PC-9 (cell line): ENCODE data around the gene STPG1.

ENCODE experiments used
- CTCF ChIP-seq: fragments of 200-600 bp; sonication (generic); conservative IDR thresholded peaks from 2 replicates; pipeline ENCODE4 v1.6.1; 2017; ENCODE audit warnings: mixed run types, antibody characterized with exemption, mild to moderate bottlenecking, moderate library complexity
- EZH2 ChIP-seq: fragments of 200-600 bp; sonication (generic); IDR thresholded peaks from 2 replicates; pipeline ENCODE4 v1.8.0; 2017; ENCODE audit warnings: antibody characterized with exemption, low read depth

- TF ChIP-seq CTCF = peak; percentile 67
- no peak for TF ChIP-seq EZH2
Observed at GRCh38 chr1:24415334-24415909, 1.8 kb upstream of the STPG1 start, which contains the start of gene NIPAL3.
